ENCODE measurements around the gene ITGB3.
"Not testable (repeated sequence)": the region's sequence is repeated elsewhere in the genome, so short reads cannot be mapped to it uniquely, and the experiment has no call there.

ITGB3 gene

GRCh38 chr17:47244697-47245096 is 8.9 kb upstream of the ITGB3 start:
- no peak for DNase-seq (ENCODE audit: low read depth in 2 of 2)

GRCh38 chr17:47246120-47246519 is 7.5 kb upstream of the ITGB3 start:
- DNase-seq (ENCODE audit: low read depth in 2 of 2): no peak

- DNase-seq (ENCODE audit: low read depth in 2 of 2): no peak
Observed at GRCh38 chr17:47250855-47251254, 2.8 kb upstream of the ITGB3 start.

- DNase-seq (ENCODE audit: low read depth in 2 of 2): no peak
Observed at GRCh38 chr17:47251421-47251940, 2.1 kb upstream of the ITGB3 start.

- DNase-seq (ENCODE audit: low read depth in 2 of 2): no peak
Observed at GRCh38 chr17:47252209-47252608, 1.4 kb upstream of the ITGB3 start.

- DNase-seq (ENCODE audit: low read depth in 2 of 2): no peak
Observed at GRCh38 chr17:47252766-47253512, 688 bp upstream of the ITGB3 start.

- DNase-seq (ENCODE audit: low read depth in 2 of 2): no peak
Observed at GRCh38 chr17:47254403-47254943, 846 bp downstream of the ITGB3 start.

- no peak for DNase-seq (ENCODE audit: low read depth in 2 of 2)
Observed at GRCh38 chr17:47257651-47258339, 4.2 kb downstream of the ITGB3 start.

- DNase-seq (ENCODE audit: low read depth in 2 of 2): no peak
Observed at GRCh38 chr17:47262586-47262985, 9.0 kb downstream of the ITGB3 start.

- DNase-seq (ENCODE audit: low read depth in 2 of 2): no peak
Observed at GRCh38 chr17:47264166-47264565, 10.5 kb downstream of the ITGB3 start.

GRCh38 chr17:47265983-47266541 is 12.4 kb downstream of the ITGB3 start:
- DNase-seq (ENCODE audit: low read depth in 2 of 2): no peak

GRCh38 chr17:47266782-47267181 is 13.2 kb downstream of the ITGB3 start:
- no peak for DNase-seq (ENCODE audit: low read depth in 2 of 2)

GRCh38 chr17:47267354-47267828 is 13.8 kb downstream of the ITGB3 start:
- DNase-seq (ENCODE audit: low read depth in 2 of 2): no peak

GRCh38 chr17:47268964-47269363 is 15.3 kb downstream of the ITGB3 start:
- DNase-seq (ENCODE audit: low read depth in 2 of 2): not testable (repeated sequence)

- not testable (repeated sequence) for DNase-seq (ENCODE audit: low read depth in 2 of 2)
Observed at GRCh38 chr17:47269561-47270280, 16.1 kb downstream of the ITGB3 start.

GRCh38 chr17:47270946-47271705 is 17.5 kb downstream of the ITGB3 start:
- DNase-seq (ENCODE audit: low read depth in 2 of 2): no peak

GRCh38 chr17:47272491-47272890 is 18.9 kb downstream of the ITGB3 start:
- DNase-seq (ENCODE audit: low read depth in 2 of 2): no peak

- no peak for DNase-seq (ENCODE audit: low read depth in 2 of 2)
Observed at GRCh38 chr17:47273245-47273644, 19.6 kb downstream of the ITGB3 start.

- no peak for DNase-seq (ENCODE audit: low read depth in 2 of 2)
Observed at GRCh38 chr17:47274319-47275069, 20.9 kb downstream of the ITGB3 start.

Measured in stimulated activated CD4-positive, alpha-beta T cell treated with anti-CD3 and anti-CD28 coated beads, Interleukin-1b, Interleukin-23, amount 100 ng/mL, for 1 hour (primary cell).